Amygdala (tissue), 56 donors: ENCODE measurements around the gene DOCK11.
"Not testable (repeated sequence)": the region's sequence is repeated elsewhere in the genome, so short reads cannot be mapped to it uniquely, and the experiment has no call there.

Source experiments
- DNase-seq, 56 donors: peaks; one replicate each; lab custom pipeline; 2025; lab: John Stamatoyannopoulos, UW

Gene DOCK11

DNA sequence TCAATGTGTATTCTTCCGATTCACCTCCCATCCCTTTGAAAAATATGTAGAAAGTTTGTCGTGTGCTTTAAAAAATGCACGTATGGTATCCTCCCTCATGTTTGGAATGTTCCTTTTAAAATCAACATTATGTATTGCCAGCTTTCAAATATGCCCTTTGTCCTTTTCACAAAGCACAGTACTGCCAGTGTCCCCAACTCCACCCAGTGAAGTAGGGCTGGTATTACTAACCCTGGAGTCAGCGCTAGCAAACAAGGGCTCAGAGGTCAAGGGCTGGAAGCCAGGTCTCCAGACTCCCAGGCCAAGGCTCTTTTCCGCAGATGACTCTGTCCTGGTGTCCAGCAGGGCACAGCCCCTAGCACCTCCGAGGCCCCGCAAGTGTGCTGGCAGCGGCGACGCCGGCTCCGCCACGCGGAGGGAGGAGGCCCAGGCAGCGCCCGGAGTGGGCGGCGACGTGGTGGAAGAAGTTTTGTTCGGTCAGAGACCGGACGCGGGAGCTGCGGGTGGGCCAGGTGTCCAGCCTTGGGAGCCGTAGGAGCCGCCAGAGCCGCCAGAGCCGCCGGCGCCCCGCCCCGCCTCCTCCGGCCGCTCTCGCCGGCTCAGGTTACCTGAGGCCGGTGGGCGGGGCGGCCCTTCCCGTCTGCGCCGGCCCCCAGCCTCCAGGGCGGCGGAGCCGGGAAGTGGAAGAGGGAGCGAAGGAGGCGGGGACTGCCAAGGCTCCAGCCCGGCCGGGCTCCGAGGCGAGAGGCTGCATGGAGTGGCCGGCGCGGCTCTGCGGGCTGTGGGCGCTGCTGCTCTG, 231.5 kb downstream of the DOCK11 start, which contains the start of gene IL13RA1:
TSS of gene IL13RA1 (plus strand) at position 720 of the 799 bp plus-strand sequence. CDS start at position 753, 33 bp downstream.
- peak in 22 of 56 donors; percentile 0 to 34 (median 6) for DNase-seq

DNA sequence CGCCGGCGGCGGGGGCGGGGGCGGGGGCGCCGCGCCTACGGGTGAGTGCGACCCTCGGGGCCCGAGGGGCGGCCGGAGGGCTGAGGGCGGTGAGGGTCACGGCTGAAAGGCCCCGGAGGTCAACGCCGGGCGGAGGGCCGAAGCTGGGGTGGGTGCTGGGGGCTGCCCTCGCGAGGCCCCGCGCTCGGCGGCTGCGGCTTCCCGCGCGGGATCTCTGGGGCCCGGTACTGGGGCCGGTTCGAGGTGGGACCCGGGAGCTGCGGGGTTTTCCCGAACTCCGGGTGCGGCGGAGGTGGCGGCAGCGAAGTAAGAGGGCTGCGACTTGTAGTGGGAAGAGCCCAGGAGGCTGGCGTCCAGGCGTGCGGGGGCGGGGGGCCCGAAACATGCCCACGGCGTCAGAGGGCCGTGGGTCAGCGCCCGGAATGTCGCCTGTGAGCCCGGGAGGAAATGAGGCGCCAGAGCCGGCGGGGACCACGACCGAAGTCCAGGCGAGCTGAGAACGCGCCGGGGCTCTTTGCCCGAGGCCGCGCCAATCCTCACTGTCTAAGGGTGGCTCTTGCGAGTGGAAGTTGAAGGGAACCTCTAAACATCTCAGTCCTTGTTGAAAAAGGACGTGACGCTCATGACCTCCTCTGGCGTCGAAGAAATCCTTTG, 232.2 kb downstream of the DOCK11 start:
- peak in 2 of 56 donors; percentile 1 to 3 for DNase-seq

DNA sequence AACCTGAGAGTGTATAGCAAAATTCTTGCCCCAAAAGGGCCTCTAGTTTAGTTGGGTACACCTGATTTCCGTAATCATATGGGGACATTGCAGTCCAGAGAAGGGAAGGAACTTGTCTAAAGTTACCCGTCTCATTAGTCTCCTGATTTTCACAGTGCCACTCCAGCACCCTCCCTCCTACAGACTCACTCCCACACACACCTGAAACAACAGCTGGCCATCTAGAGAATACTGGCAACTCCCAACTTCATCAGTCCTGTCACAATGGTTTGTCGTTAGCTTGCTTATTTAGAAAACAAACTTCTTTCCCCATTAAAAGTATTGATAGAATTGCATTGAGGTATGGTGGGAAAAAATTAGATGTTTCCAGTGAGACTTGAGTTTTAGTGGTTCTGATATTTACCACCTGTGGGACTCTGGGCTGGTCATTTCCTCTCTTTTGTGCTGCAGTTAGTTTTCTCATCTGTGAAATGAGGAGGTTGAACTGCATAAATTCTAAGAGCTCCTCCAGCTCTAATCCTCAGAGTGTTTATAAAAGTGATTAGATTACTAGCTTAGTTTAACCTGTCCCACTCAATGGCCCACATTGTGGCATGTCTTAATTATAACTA, 233.5 kb downstream of the DOCK11 start:
- no peak for DNase-seq

DNA sequence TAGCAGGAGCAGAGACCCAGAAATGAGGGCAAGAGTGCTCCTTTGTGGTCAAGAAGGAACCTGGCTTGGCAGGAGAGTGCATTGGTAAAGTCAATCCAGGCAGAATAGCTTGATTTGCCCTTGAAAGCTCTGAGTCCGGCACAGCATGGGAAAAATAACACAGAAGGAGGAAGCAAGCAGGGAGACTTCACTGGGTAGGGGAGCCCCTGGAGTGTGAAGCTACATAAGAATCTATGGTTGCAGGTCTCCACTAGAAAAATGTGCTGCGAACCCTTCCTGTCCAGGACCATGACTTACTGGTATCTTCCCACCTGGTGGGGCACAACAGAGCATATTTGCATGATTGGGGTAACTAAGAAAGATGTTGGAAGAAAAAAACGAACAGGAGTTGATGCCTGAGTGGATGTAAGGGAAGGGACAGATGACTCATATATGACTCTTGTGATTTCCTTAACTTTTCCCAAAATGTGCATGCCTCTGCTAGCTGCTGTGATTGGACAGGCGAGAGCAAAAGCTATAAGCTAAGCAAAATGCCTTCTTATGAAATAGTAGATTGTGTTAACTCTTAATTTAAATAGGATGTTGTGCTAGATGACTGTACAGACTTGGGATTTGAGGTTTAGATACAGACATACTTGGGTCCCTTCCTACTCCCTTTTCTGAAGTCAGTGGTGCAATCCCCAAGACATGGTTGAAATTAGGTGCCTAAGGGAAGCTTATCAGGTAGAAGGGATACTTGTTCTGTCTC, 235.1 kb downstream of the DOCK11 start:
- no peak for DNase-seq

DNA sequence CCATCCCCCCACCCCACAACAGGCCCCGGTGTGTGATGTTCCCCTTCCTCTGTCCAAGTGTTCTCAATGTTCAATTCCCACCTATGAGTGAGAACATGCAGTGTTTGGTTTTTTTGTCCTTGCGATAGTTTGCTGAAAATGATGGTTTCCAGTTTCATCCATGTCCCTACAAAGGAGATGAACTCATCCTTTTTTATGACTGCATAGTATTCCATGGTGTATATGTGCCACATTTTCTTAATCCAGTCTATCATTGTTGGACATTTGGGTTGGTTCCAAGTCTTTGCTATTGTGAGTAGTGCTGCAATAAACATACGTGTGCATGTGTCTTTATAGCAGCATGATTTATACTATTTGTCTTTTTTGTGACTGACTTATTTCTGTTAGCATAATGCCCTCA, 236.9 kb downstream of the DOCK11 start:
- DNase-seq = not testable (repeated sequence)

DNA sequence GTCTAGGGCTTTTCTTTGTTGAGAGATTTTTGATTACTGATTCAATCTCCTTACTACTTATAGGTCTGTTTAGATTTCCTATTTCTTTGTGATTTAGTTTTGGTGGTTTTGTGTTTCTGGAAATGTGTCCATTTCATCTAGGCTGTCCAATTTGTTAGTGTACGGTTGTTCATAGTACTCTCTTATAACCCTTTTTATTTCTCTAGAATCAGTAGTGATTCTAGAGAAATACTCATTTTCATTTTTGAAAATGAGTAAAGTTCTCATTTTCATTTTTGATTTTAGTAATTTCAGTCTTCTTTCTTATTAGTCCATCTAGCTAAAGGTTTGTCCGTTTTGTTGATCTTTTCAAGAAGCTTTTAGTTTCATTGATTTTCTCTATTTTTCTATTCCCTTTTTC, 239.3 kb downstream of the DOCK11 start:
- no peak for DNase-seq
